Measurements from ENCODE around the gene MAP1A. TPM values are rescaled to one million over a fixed set of nuclear protein-coding genes. Genes with fewer than 3 reads are reported as not detected.

Gene MAP1A
- total RNA-seq, 1 experiment from 2014 or later = 1.0 TPM

GRCh38 chr15:43514241-43515057 is 3.0 kb upstream of the MAP1A start:
- H3K4me2 ChIP-seq (ENCODE audit: low read length) = no peak overlapping the region
- DNase-seq (peak; percentile 41), ATAC-seq (no peak)
- no peaks in the 10 kb centered on the region for H3K36me3 ChIP-seq (ENCODE audit: low read depth, low read length)
- no peaks in the 10 kb centered on the region for H3K9me2 ChIP-seq (replicated peaks; ENCODE audit: low read length)
- no peaks in the 10 kb centered on the region for H3K9me3 ChIP-seq (ENCODE audit: low read length)
- TF ChIP-seq EZH2phosphoT487 (IDR thresholded peaks at IDR 0.05; ENCODE audit: borderline replicate concordance, low read length) (no peak), EZH2 (IDR thresholded peaks at IDR 0.05; ENCODE audit: low read length, unreplicated experiment) (no peak), CTCF (conservative IDR thresholded peaks at IDR 0.05; ENCODE audit: low read depth, low read length) (peak; percentile 79)
- BruUV-seq (replicated peaks) = no TSS peak
- peaks cover 9% of the 10 kb centered on the region for H3K4me1 ChIP-seq (ENCODE audit: insufficient read depth, low read length)
- ChIA-PET POLR2A (ENCODE audit: unreplicated experiment) (no interaction called here), CTCF (interaction anchor here (0.5 to 1.1 kb wide), 5 partner anchors 13 to 729 kb away, joined by 3 to 10 read pairs (median 5); no protein-coding TSS in a partner anchor)
- no peak overlapping the region for H2AFZ ChIP-seq (ENCODE audit: low read length)
- H3K4me3 ChIP-seq (ENCODE audit: low read length) = no peak overlapping the region
- H4K20me1 ChIP-seq (ENCODE audit: low read length) = no peaks in the 10 kb centered on the region
- H3K9ac ChIP-seq (ENCODE audit: low read length) = no peak overlapping the region
- H3K27me3 ChIP-seq (ENCODE audit: low read length) = no peaks in the 10 kb centered on the region
- H3F3A ChIP-seq (ENCODE audit: low read length, unreplicated experiment) = no peaks in the 10 kb centered on the region
- intact Hi-C loops (cut with micrococcal nuclease) = loop anchor here (1.0 kb wide), 1 partner anchor 31 kb away; no protein-coding TSS in a partner anchor
- H3K27ac ChIP-seq (ENCODE audit: low read length) = no peak overlapping the region
- no peaks in the 10 kb centered on the region for H3K79me2 ChIP-seq (ENCODE audit: low read length)

GRCh38 chr15:43515741-43516140 is 1.7 kb upstream of the MAP1A start:
- Histone ChIP-seq H3K79me2 (ENCODE audit: low read length) (no peaks in the 10 kb centered on the region), H3F3A (ENCODE audit: low read length, unreplicated experiment) (no peaks in the 10 kb centered on the region), H3K27me3 (ENCODE audit: low read length) (no peaks in the 10 kb centered on the region), H3K27ac (ENCODE audit: low read length) (no peak overlapping the region), H4K20me1 (ENCODE audit: low read length) (no peaks in the 10 kb centered on the region), H3K4me3 (ENCODE audit: low read length) (no peak overlapping the region), H3K9ac (ENCODE audit: low read length) (no peak overlapping the region), H3K9me3 (ENCODE audit: low read length) (no peaks in the 10 kb centered on the region), H2AFZ (ENCODE audit: low read length) (no peak overlapping the region), H3K4me1 (ENCODE audit: insufficient read depth, low read length) (peaks cover 9% of the 10 kb centered on the region), H3K9me2 (replicated peaks; ENCODE audit: low read length) (no peaks in the 10 kb centered on the region), H3K4me2 (ENCODE audit: low read length) (no peak overlapping the region), H3K36me3 (ENCODE audit: low read depth, low read length) (no peaks in the 10 kb centered on the region)
- TF ChIP-seq EZH2 (IDR thresholded peaks at IDR 0.05; ENCODE audit: low read length, unreplicated experiment) (no peak), CTCF (conservative IDR thresholded peaks at IDR 0.05; ENCODE audit: low read depth, low read length) (no peak), EZH2phosphoT487 (IDR thresholded peaks at IDR 0.05; ENCODE audit: borderline replicate concordance, low read length) (no peak)
- intact Hi-C loops (cut with micrococcal nuclease) = no loop called here
- no TSS peak for BruUV-seq (replicated peaks)
- POLR2A ChIA-PET (ENCODE audit: unreplicated experiment) = interaction anchor here (0.7 kb wide), 1 partner anchor 32 kb away, joined by 3 read pairs; no protein-coding TSS in a partner anchor
- CTCF ChIA-PET = interaction anchor here (0.9 kb wide), 1 partner anchor 75 kb away, joined by 3 read pairs; no protein-coding TSS in a partner anchor
- ATAC-seq (no peak), DNase-seq (no peak)

GRCh38 chr15:43516185-43516584 is 1.2 kb upstream of the MAP1A start:
- intact Hi-C loops (cut with micrococcal nuclease) = no loop called here
- BruUV-seq (replicated peaks) = no TSS peak
- no peak overlapping the region for H3K4me2 ChIP-seq (ENCODE audit: low read length)
- H3K9me2 ChIP-seq (replicated peaks; ENCODE audit: low read length) = no peaks in the 10 kb centered on the region
- H2AFZ ChIP-seq (ENCODE audit: low read length) = no peak overlapping the region
- POLR2A ChIA-PET (ENCODE audit: unreplicated experiment) = no interaction called here
- ATAC-seq = no peak
- no peaks in the 10 kb centered on the region for H4K20me1 ChIP-seq (ENCODE audit: low read length)
- H3K9ac ChIP-seq (ENCODE audit: low read length) = no peak overlapping the region
- peaks cover 6% of the 10 kb centered on the region for H3K4me1 ChIP-seq (ENCODE audit: insufficient read depth, low read length)
- H3K36me3 ChIP-seq (ENCODE audit: low read depth, low read length) = no peaks in the 10 kb centered on the region
- CTCF ChIA-PET = no interaction called here
- DNase-seq = no peak
- H3K9me3 ChIP-seq (ENCODE audit: low read length) = no peaks in the 10 kb centered on the region
- H3K4me3 ChIP-seq (ENCODE audit: low read length) = no peak overlapping the region
- H3K27ac ChIP-seq (ENCODE audit: low read length) = no peak overlapping the region
- H3K27me3 ChIP-seq (ENCODE audit: low read length) = no peaks in the 10 kb centered on the region
- TF ChIP-seq CTCF (conservative IDR thresholded peaks at IDR 0.05; ENCODE audit: low read depth, low read length) (no peak), EZH2 (IDR thresholded peaks at IDR 0.05; ENCODE audit: low read length, unreplicated experiment) (no peak), EZH2phosphoT487 (IDR thresholded peaks at IDR 0.05; ENCODE audit: borderline replicate concordance, low read length) (no peak)
- no peaks in the 10 kb centered on the region for H3F3A ChIP-seq (ENCODE audit: low read length, unreplicated experiment)
- H3K79me2 ChIP-seq (ENCODE audit: low read length) = no peaks in the 10 kb centered on the region

Measured in PC-3 (cell line).